Measurements from ENCODE around the gene PRKAB1.

PRKAB1 gene

DNA sequence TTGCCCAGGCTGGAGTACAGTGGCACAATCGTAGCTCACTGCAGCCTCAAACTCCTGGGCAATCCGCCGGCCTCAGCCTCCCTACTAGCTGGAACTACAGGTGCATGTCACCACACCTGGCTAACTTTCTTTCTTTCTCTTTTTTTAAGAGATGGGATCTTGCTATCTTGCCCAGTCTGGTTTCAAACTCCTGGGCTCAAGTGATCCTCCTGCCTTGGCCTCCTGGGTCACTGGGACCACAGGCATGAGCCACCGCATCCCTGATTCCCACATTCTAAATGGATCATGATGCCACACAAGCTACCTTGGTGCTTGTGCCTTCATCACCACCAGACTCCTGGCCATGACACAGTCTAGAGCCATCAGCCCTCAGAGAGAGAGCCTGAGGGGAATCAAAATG is 43.8 kb downstream of the PRKAB1 start:
- DNase-seq (ENCODE audit: extremely low read depth, insufficient read length) = no peak
- no peak for TF ChIP-seq CTCF (IDR thresholded peaks at IDR 0.05; ENCODE audit: insufficient read depth, low read length, poor library complexity, severe bottlenecking)
- H3K4me3 ChIP-seq (replicated peaks; ENCODE audit: low read depth, low read length) = no peak overlapping the region
- no peaks in the 10 kb centered on the region for H3K27me3 ChIP-seq (replicated peaks; ENCODE audit: control insufficient read depth, insufficient read depth, low read length)
- peaks cover 11% of the 10 kb centered on the region for H3K36me3 ChIP-seq (ENCODE audit: control insufficient read depth, insufficient read depth, low read length)

GRCh38 chr12:119712721-119713120 is 44.8 kb downstream of the PRKAB1 start:
- DNase-seq (ENCODE audit: extremely low read depth, insufficient read length) = no peak
- peaks cover 11% of the 10 kb centered on the region for H3K36me3 ChIP-seq (ENCODE audit: control insufficient read depth, insufficient read depth, low read length)
- H3K27me3 ChIP-seq (replicated peaks; ENCODE audit: control insufficient read depth, insufficient read depth, low read length) = no peaks in the 10 kb centered on the region
- no peak overlapping the region for H3K4me3 ChIP-seq (replicated peaks; ENCODE audit: low read depth, low read length)
- TF ChIP-seq CTCF (IDR thresholded peaks at IDR 0.05; ENCODE audit: insufficient read depth, low read length, poor library complexity, severe bottlenecking) = no peak

DNA sequence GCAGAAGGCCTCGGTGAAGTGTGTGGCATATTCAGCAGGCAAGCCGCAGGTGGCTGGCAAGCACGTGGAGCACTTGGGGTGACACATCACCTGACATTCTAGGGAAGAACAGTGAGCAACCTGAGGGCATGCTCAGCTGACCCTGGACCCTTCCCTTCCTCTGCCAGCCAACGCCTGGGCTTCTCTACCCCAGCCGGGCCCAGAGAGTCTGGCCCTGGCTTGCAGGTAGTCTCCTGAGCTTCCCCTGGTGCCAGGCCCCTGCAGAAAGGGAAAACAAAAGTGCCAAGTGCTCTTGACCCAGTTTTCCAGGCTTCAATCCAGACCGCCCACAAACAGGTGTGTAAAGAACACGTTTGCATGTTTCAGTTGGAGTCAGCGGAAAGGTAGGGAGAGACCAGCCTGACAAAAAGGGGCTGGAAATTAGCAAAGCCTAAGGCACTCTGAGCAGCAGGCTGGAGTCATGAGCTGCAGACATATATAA is 45.7 kb downstream of the PRKAB1 start:
- Histone ChIP-seq H3K27me3 (replicated peaks; ENCODE audit: control insufficient read depth, insufficient read depth, low read length) (no peaks in the 10 kb centered on the region), H3K4me3 (replicated peaks; ENCODE audit: low read depth, low read length) (no peak overlapping the region), H3K36me3 (ENCODE audit: control insufficient read depth, insufficient read depth, low read length) (peaks cover 14% of the 10 kb centered on the region)
- no peak for DNase-seq (ENCODE audit: extremely low read depth, insufficient read length)
- TF ChIP-seq CTCF (IDR thresholded peaks at IDR 0.05; ENCODE audit: insufficient read depth, low read length, poor library complexity, severe bottlenecking) = no peak

- Histone ChIP-seq H3K4me3 (replicated peaks; ENCODE audit: low read depth, low read length) (no peak overlapping the region), H3K36me3 (ENCODE audit: control insufficient read depth, insufficient read depth, low read length) (peaks cover 14% of the 10 kb centered on the region), H3K27me3 (replicated peaks; ENCODE audit: control insufficient read depth, insufficient read depth, low read length) (no peaks in the 10 kb centered on the region)
- no peak for TF ChIP-seq CTCF (IDR thresholded peaks at IDR 0.05; ENCODE audit: insufficient read depth, low read length, poor library complexity, severe bottlenecking)
- no peak for DNase-seq (ENCODE audit: extremely low read depth, insufficient read length)
Measured at GRCh38 chr12:119714614-119715267, 46.8 kb downstream of the PRKAB1 start.

- TF ChIP-seq CTCF (IDR thresholded peaks at IDR 0.05; ENCODE audit: insufficient read depth, low read length, poor library complexity, severe bottlenecking) = no peak
- no peak for DNase-seq (ENCODE audit: extremely low read depth, insufficient read length)
- Histone ChIP-seq H3K4me3 (replicated peaks; ENCODE audit: low read depth, low read length) (no peak overlapping the region), H3K27me3 (replicated peaks; ENCODE audit: control insufficient read depth, insufficient read depth, low read length) (no peaks in the 10 kb centered on the region), H3K36me3 (ENCODE audit: control insufficient read depth, insufficient read depth, low read length) (peaks cover 13% of the 10 kb centered on the region)
Measured at GRCh38 chr12:119715268-119715620, 47.3 kb downstream of the PRKAB1 start.

GRCh38 chr12:119718141-119718540 is 50.2 kb downstream of the PRKAB1 start:
- Histone ChIP-seq H3K36me3 (ENCODE audit: control insufficient read depth, insufficient read depth, low read length) (peaks cover 6% of the 10 kb centered on the region), H3K4me3 (replicated peaks; ENCODE audit: low read depth, low read length) (no peak overlapping the region), H3K27me3 (replicated peaks; ENCODE audit: control insufficient read depth, insufficient read depth, low read length) (no peaks in the 10 kb centered on the region)
- DNase-seq (ENCODE audit: extremely low read depth, insufficient read length) = no peak
- no peak for TF ChIP-seq CTCF (IDR thresholded peaks at IDR 0.05; ENCODE audit: insufficient read depth, low read length, poor library complexity, severe bottlenecking)
